COLO668 (cell line): ENCODE results near the gene CAST.

Experiments used
- DNase-seq: peaks from one replicate; lab custom pipeline; 2025; ENCODE audit not compliant: unreplicated experiment; lab: John Stamatoyannopoulos, UW

Gene CAST

DNA sequence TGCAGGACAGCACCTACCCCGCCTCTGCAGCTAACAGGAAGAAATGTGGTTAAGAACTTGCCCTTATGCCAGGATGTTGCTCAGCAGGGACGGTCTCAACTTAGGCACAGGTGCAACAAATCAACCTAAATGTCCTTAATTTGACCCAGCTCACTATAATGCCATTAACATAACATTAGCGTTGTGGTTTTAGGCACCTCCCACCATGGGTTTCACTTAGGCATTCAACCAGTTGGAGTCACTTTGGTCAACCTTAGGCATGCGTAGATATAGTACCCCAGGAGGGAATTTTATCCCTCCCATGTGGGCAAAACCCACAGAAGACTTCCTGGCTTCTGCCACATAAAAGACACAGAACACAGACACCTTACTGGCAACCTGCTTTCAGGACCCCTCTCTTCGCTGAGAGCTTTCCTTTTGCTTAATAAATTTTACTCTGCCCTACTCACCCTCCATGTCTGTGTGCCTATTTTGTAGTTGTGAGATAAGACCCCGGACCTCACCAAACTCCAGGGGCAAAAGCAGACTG, 154.3 kb downstream of the CAST start:
- DNase-seq = no peak

DNA sequence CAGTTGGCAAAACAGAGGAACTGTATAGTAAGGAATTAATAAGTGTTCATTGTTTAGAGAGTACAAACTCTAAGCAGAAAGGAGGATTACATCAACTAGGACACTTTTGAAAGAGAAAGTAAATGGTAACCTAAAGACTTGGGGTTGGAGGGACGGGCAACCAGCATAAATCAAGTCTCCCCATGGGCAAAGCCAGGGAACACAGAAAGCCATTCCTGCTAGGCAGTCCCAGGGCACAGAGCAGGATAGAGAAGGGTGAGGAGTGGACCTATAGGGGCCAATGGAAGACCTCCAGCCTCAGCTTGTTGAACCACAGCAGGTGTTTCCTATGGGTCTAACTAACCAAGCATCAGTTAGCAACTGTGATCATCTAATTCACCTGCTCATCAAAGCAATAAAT, 154.8 kb downstream of the CAST start:
- DNase-seq = no peak

DNA sequence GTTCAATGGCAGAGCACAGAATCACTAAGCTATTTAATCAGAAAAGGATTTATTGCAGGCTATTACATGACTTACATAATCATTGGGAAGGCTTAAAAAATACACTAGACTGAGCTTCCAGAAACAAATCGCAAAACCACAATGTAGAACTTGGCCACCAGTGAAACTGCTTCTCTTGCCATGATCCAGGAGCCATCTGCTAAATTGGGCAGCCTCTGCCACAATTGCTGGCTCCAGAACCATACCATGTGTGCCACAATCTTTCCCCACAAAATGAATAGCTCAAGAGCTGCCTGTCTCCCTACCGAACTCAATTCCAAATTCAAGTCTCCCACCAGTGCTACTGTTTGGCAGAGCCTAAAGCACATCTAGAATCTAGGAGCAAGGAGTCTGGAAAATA, 155.3 kb downstream of the CAST start:
- DNase-seq = no peak

DNA sequence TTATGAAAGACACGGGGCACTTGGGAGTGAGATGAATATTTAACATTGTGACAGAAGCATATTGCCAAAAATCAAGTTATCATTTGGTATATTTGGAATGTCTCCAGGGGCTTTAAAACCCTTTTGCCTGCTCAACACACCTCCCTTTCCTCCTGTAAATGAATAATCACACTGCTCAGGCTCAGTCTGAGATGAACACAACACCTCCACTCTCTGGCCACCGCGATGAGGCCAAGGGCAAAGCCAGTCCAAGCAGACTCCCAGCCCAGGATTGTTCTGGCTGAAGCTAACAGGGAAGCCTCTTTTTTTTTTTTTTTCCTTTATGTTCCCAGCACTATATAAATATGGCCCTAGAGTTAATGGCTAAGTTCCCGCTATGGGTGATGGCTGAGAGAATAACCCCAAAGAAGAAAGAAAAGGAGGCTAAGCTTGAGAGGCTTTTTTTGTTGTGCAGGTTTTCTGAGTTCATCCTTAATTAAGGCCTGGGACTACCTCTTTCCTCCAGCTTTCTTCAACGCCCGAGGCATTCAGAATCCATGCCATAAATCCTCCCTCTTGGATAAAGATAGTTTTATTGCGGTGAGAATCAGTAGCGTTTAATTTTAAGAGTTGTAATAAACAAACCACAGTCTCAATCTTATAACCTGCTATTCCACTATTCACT, 156.1 kb downstream of the CAST start:
- no peak for DNase-seq

DNA sequence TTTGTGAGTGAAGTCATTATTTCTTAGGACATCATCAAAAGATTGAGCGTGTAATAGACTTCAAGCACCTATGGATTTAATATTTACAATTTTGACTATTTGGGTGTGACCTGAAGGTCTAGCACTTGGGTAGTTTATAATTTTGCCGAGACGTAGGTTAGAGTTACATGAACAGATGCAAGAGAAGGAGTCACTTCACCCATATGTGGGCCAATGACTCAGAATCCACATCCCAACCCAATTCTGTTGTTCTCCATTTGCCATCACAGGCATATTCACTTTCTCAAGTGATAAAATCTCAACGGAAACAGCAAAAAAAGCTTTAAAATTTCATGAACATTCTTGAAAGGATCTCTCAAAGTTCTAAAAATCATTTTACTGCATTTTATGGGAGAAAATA, 157.6 kb downstream of the CAST start:
- DNase-seq = no peak

DNA sequence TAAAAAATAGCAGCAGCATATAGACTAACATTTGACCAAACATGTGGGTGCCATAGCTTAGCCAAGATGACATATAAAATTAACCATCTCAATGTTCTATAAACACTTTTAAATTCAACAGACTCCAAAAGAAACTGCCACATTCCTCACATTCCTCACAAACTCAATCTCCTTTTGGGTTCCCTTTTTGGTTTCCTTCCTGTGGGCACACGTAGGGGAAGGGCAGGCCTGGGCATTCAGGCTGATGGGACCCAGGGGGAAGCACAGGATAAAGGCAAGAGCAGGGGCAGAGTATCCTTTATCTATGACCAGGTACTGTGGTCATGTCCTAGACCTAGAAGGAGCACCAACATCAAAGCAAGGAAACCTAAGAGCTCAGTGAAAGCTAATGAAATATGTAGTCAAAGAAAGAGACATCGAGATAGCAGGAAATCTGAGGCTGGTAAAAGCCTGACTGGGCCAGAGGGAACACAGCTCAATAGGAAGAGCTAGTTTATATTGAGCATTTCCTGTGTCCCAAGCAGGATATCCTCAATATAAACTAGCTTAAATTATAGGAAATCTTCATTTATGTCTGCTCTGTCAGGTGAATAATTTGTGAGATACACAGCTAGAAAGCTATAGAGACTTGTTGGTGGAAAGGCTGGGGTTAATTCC, 159.2 kb downstream of the CAST start:
- no peak for DNase-seq

DNA sequence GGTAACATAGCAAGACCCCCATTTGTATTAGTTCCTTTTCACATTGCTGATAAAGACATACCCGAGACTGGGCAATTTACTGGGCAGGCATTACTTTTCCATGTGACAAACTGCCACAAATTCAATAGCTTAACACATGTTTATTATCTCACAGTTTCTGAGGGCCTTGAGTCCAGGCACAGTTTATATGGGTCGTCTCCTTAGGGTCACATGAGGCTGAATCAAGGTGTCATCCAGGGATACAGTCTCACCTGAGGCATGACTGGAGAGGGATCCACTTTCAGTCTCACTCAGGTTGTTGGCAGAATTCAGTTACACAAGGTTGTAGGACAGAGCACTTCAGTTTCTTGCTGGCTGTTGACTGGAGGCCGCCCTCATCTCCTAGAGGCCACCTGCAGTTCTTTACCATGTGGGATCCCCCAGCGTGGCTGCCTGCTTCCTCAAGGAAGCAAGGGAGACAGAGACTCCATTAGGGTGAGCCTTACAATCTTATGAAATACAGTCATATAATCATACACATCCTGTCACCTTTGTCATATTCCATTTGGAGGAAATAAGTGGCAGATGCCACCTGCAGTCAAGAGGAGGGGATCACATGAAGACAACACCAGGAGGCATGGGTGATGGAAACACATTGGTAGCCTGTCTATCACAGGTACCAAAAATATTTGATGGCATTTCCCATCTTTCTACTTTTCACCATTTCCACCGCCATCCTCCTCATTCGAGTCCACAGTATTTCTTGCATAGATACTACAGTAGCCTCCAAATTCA, 160.7 kb downstream of the CAST start:
- no peak for DNase-seq

DNA sequence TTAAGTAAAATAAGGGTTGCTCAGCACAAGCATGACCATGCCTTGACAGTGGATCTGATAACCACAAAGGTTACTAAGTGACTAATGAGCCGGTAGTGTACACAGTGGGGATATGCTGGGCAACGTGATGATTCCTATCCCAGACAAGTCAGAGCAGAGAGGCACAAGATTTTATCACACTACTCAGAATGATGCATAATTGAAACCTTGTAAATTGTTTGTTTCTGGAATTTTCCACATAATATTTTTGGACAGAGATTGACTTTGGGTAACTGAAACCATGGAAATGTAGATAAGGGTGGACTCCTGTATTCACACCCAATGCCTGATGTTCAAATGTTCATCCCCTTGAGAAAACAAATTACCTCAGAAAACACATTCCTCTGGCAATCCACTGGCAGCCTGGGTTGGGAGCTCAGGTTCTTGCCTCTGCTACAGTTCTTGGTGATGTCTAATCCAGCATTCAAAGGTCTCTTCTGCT, 161.8 kb downstream of the CAST start:
- DNase-seq = no peak
